H1 (cell line): ENCODE measurements around the gene LEFTY2.

ENCODE experiments used
- CTCF ChIP-seq, 3 experiments: IDR thresholded peaks; 1 replicate in 2 of 3; 2 replicates in 1 of 3; pipeline versions ENCODE4 v1.5.1 to v1.6.1; 2011; ENCODE audit warnings: low read length in 3 of 3, mild to moderate bottlenecking in 3 of 3, inconsistent platforms in 2 of 3, low read depth in 1 of 3, moderate library complexity in 1 of 3; ENCODE audit not compliant: insufficient read depth in 1 of 3; ENCODE audit errors: control extremely low read depth in 1 of 3
- EGR1 ChIP-seq: IDR thresholded peaks from 2 replicates; pipeline ENCODE4 v1.6.1; 2011; ENCODE audit warnings: low read depth, low read length, borderline replicate concordance
- EP300 ChIP-seq, 2 experiments: IDR thresholded peaks; 1 replicate in 1 of 2; 2 replicates in 1 of 2; pipeline ENCODE4 v1.6.1; 2011 to 2012; ENCODE audit warnings: low read depth in 2 of 2, low read length in 2 of 2, mild to moderate bottlenecking in 2 of 2, borderline replicate concordance in 1 of 2, inconsistent platforms in 1 of 2, moderate library complexity in 1 of 2
- NANOG ChIP-seq: IDR thresholded peaks from 2 replicates; pipeline ENCODE4 v1.6.1; 2011; ENCODE audit warnings: low read length, low read depth, mild to moderate bottlenecking, inconsistent platforms; ENCODE audit not compliant: insufficient read depth, poor library complexity, severe bottlenecking
- NRF1 ChIP-seq: IDR thresholded peaks from 2 replicates; pipeline ENCODE4 v1.6.1; 2011; ENCODE audit warnings: mild to moderate bottlenecking, low read depth, low read length, improper control_type of control experiment
- POLR2A ChIP-seq, 2 experiments: IDR thresholded peaks; 1 replicate in 1 of 2; 2 replicates in 1 of 2; pipeline ENCODE4 v1.6.1; 2011; ENCODE audit warnings: low read depth in 2 of 2, low read length in 2 of 2, mild to moderate bottlenecking in 2 of 2; ENCODE audit errors: control extremely low read depth in 1 of 2
- POLR2AphosphoS5 ChIP-seq: IDR thresholded peaks from 2 replicates; pipeline ENCODE4 v1.6.1; 2011; ENCODE audit warnings: low read depth, low read length
- RAD21 ChIP-seq, 2 experiments: IDR thresholded peaks in 1 of 2; conservative IDR thresholded peaks in 1 of 2; 2 replicates each; pipeline ENCODE4 v1.6.1; 2011; ENCODE audit warnings: low read depth in 2 of 2, low read length in 2 of 2, improper control_type of control experiment in 1 of 2, inconsistent platforms in 1 of 2, mild to moderate bottlenecking in 1 of 2, moderate library complexity in 1 of 2
- RFX5 ChIP-seq: IDR thresholded peaks from 2 replicates; pipeline ENCODE4 v1.6.1; 2011; ENCODE audit warnings: low read depth, low read length, improper control_type of control experiment, borderline replicate concordance
- SP1 ChIP-seq: IDR thresholded peaks from 2 replicates; pipeline ENCODE4 v1.6.1; 2011; ENCODE audit warnings: low read depth, low read length
- TAF1 ChIP-seq: IDR thresholded peaks from 2 replicates; pipeline ENCODE4 v1.6.1; 2011; ENCODE audit warnings: mild to moderate bottlenecking, low read depth, low read length
- USF2 ChIP-seq: IDR thresholded peaks from 2 replicates; pipeline ENCODE4 v1.6.1; 2011; ENCODE audit warnings: low read length, improper control_type of control experiment
- ZNF274 ChIP-seq: IDR thresholded peaks from 2 replicates; pipeline ENCODE4 v1.7.0; 2012; ENCODE audit warnings: low read length, borderline replicate concordance; ENCODE audit errors: extremely low read depth

GRCh38 chr1:225917536-225917935 lies 23.5 kb downstream of the LEFTY2 start:
- no peak for TF ChIP-seq CTCF (IDR thresholded peaks at IDR 0.05; ENCODE audit: control extremely low read depth in 1 of 3, insufficient read depth in 1 of 3, low read depth in 1 of 3, low read length in 3 of 3)
- no peak for TF ChIP-seq ZNF274
- TF ChIP-seq POLR2A (IDR thresholded peaks at IDR 0.05; ENCODE audit: control extremely low read depth in 1 of 2, low read depth in 2 of 2, low read length in 2 of 2), result no peak
- no peak for TF ChIP-seq EP300 (IDR thresholded peaks at IDR 0.05; ENCODE audit: borderline replicate concordance in 1 of 2, low read depth in 2 of 2, low read length in 2 of 2)
- TF ChIP-seq TAF1, result no peak
- TF ChIP-seq RFX5, result no peak
- TF ChIP-seq RAD21 (IDR thresholded peaks at IDR 0.05 in 1 of 2, conservative IDR thresholded peaks at IDR 0.05 in 1 of 2; ENCODE audit: low read depth in 2 of 2, low read length in 2 of 2), result no peak
- TF ChIP-seq NRF1, result no peak
- no peak for TF ChIP-seq SP1
- TF ChIP-seq EGR1, result no peak
- TF ChIP-seq POLR2AphosphoS5, result no peak
- no peak for TF ChIP-seq USF2
- no peak for TF ChIP-seq NANOG
